ENCODE data around the gene LEMD2. TPM values are rescaled to one million over a fixed set of nuclear protein-coding genes. Genes with fewer than 3 reads are reported as not detected.

The LEMD2 gene
- total RNA-seq, 2 donors from 2014 or later, result 62.0 to 75.8 TPM

GRCh38 chr6:33746651-33747100, 42.3 kb downstream of the LEMD2 start, which contains the start of gene IP6K3:
Gene IP6K3, minus strand, starts transcription at chr6:33746905. Its CDS starts 11,429 bp downstream, at chr6:33735476.
- Mint-ChIP-seq H3K9me3 (no peaks in the 10 kb centered on the region), H3K4me1 (peaks cover 45% of the 10 kb centered on the region), H3K36me3 (ENCODE audit: low read depth) (no peaks in the 10 kb centered on the region), H3K27ac (no peak within 1 kb of the TSS), H3K4me3 (no peak within 1 kb of the TSS), H3K27me3 (ENCODE audit: insufficient read depth) (peaks cover 8% of the 10 kb centered on the region)
- whole genome bisulfite sequencing, 2 experiments (ENCODE audit: insufficient coverage in 1 of 2, insufficient read length in 1 of 2), result 61 to 71% methylated on average over 2 to 10 of the region's 10 CpGs
- no peak for TF ChIP-seq CTCF (conservative IDR thresholded peaks at IDR 0.05)
- Histone ChIP-seq H3K27me3 (ENCODE audit: control insufficient read depth, insufficient read depth, low read length, poor library complexity, severe bottlenecking) (no peaks in the 10 kb centered on the region), H3K36me3 (ENCODE audit: control insufficient read depth, insufficient read depth, low read length) (no peaks in the 10 kb centered on the region), H3K4me3 (ENCODE audit: low read length) (no peak within 1 kb of the TSS), H3K27ac (ENCODE audit: low read depth, low read length) (peak within 1 kb of the TSS; percentile 71), H3K4me1 (ENCODE audit: control insufficient read depth, insufficient read depth, low read length) (peaks cover 21% of the 10 kb centered on the region), H3K9me3 (ENCODE audit: control insufficient read depth, low read length) (no peaks in the 10 kb centered on the region), H3K9ac (ENCODE audit: extremely low read depth, low read length, poor library complexity, severe bottlenecking) (no peak within 1 kb of the TSS)
- DNase-seq, result no peak

DNA sequence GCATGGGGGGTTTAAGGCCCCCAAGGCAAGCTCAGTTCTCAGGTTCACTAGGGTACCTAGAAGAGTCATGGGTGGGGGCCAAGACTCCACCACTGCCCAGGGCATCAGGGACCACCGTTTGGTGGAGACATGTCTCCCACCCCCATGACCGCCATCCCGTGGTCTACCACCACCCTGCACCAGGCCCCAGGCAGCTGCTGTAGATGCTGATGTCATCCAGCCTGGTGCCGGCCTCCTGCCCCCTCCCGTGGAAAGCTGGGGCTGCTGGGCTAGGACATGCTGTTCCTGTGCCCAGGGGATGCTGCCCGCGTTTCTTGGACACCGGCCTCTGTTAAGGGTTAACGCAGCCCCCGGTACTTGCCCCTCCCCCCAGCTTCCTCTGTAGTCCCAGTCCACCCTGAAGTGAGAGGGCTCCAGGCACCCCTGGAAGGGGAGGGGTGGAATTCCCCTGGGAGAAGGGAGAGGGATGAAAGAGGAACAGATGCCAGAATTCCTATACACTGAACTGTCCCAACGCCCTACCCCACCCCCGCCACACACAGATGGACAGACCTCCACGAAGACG, 42.8 kb downstream of the LEMD2 start:
- no peak for TF ChIP-seq CTCF (conservative IDR thresholded peaks at IDR 0.05)
- no peaks in the 10 kb centered on the region for H3K27me3 ChIP-seq (ENCODE audit: control insufficient read depth, insufficient read depth, low read length, poor library complexity, severe bottlenecking)
- H3K9me3 ChIP-seq (ENCODE audit: control insufficient read depth, low read length), result no peaks in the 10 kb centered on the region
- no peaks in the 10 kb centered on the region for H3K36me3 ChIP-seq (ENCODE audit: control insufficient read depth, insufficient read depth, low read length)
- Mint-ChIP-seq H3K36me3 (ENCODE audit: low read depth) (no peaks in the 10 kb centered on the region), H3K27me3 (ENCODE audit: insufficient read depth) (peaks cover 8% of the 10 kb centered on the region), H3K9me3 (no peaks in the 10 kb centered on the region), H3K4me3 (no peak overlapping the region), H3K4me1 (peaks cover 40% of the 10 kb centered on the region), H3K27ac (no peak overlapping the region)
- H3K27ac ChIP-seq (ENCODE audit: low read depth, low read length), result peak overlapping the region; percentile 71
- H3K4me1 ChIP-seq (ENCODE audit: control insufficient read depth, insufficient read depth, low read length), result peaks cover 17% of the 10 kb centered on the region
- WGBS, 2 experiments (ENCODE audit: insufficient coverage in 1 of 2, insufficient read length in 1 of 2), result 73% methylated on average over 14 of the region's 14 CpGs; no CpG with 5 or more reads in 1 of the 2 experiments
- H3K4me3 ChIP-seq (ENCODE audit: low read length), result no peak overlapping the region
- no peak overlapping the region for H3K9ac ChIP-seq (ENCODE audit: extremely low read depth, low read length, poor library complexity, severe bottlenecking)
- DNase-seq, result peak; percentile 74

- Histone ChIP-seq H3K9ac (ENCODE audit: extremely low read depth, low read length, poor library complexity, severe bottlenecking) (no peak overlapping the region), H3K4me3 (ENCODE audit: low read length) (no peak overlapping the region), H3K4me1 (ENCODE audit: control insufficient read depth, insufficient read depth, low read length) (peaks cover 17% of the 10 kb centered on the region), H3K9me3 (ENCODE audit: control insufficient read depth, low read length) (no peaks in the 10 kb centered on the region), H3K36me3 (ENCODE audit: control insufficient read depth, insufficient read depth, low read length) (no peaks in the 10 kb centered on the region), H3K27ac (ENCODE audit: low read depth, low read length) (peak overlapping the region; percentile 71), H3K27me3 (ENCODE audit: control insufficient read depth, insufficient read depth, low read length, poor library complexity, severe bottlenecking) (no peaks in the 10 kb centered on the region)
- H3K4me1 Mint-ChIP-seq, result peaks cover 35% of the 10 kb centered on the region
- H3K27ac Mint-ChIP-seq, result no peak overlapping the region
- no peak overlapping the region for H3K4me3 Mint-ChIP-seq
- peaks cover 8% of the 10 kb centered on the region for H3K27me3 Mint-ChIP-seq (ENCODE audit: insufficient read depth)
- H3K9me3 Mint-ChIP-seq, result no peaks in the 10 kb centered on the region
- 75 to 87% methylated on average over 6 to 7 of the region's 7 CpGs for WGBS, 2 experiments (ENCODE audit: insufficient coverage in 1 of 2, insufficient read length in 1 of 2)
- no peak for DNase-seq
- no peak for TF ChIP-seq CTCF (conservative IDR thresholded peaks at IDR 0.05)
- H3K36me3 Mint-ChIP-seq (ENCODE audit: low read depth), result no peaks in the 10 kb centered on the region
Measured at GRCh38 chr6:33745548-33745947, 43.4 kb downstream of the LEMD2 start.
